Transverse colon (tissue), 4 donors: Measurements from ENCODE around the gene ALDH9A1. TPM values are rescaled to one million over a fixed set of nuclear protein-coding genes. Genes with fewer than 3 reads are reported as not detected.
A peak's percentile ranks its signal among the peaks of the same experiment; 100 is the strongest.

ENCODE experiments used
- DNase-seq: peaks from one replicate; pipeline ENCODE4 v3.0.0-alpha.2; 2019
- H3K27ac ChIP-seq, 4 donors: fragments of 200-600 bp; sonication (generic); 2 replicates each; pipeline ENCODE4 v1.5.1; 2016 to 2018; ENCODE audit warnings: inconsistent platforms in 4 of 4
- H3K27me3 ChIP-seq: fragments of 200-600 bp; sonication (generic); 2 replicates; pipeline ENCODE4 v1.5.1; 2017; ENCODE audit warnings: inconsistent platforms
- H3K36me3 ChIP-seq, 4 donors: fragments of 200-600 bp; sonication (generic); 2 replicates each; pipeline ENCODE4 v1.5.1; 2017 to 2019; ENCODE audit warnings: inconsistent platforms in 4 of 4
- H3K4me1 ChIP-seq, 4 donors: fragments of 200-600 bp; sonication (generic); 2 replicates each; pipeline ENCODE4 v1.5.1; 2017 to 2020; ENCODE audit warnings: inconsistent platforms in 4 of 4
- H3K4me3 ChIP-seq, 4 donors: fragments of 200-600 bp; sonication (generic); 1 replicate in 1 of 4; 2 replicates in 3 of 4; pipeline versions ENCODE4 v1.5.1 to v1.6.1; 2017 to 2019; ENCODE audit warnings: inconsistent platforms in 4 of 4
- H3K9me3 ChIP-seq, 2 donors: fragments of 200-600 bp; sonication (generic); 2 replicates each; pipeline ENCODE4 v1.5.1; 2017 to 2019; ENCODE audit warnings: inconsistent platforms in 2 of 2
- CTCF ChIP-seq, 5 experiments: fragments of 200-600 bp in 3 of 5; fragments of 450-650 bp in 2 of 5; sonication (generic) in 3 of 5; IDR thresholded peaks; 1 replicate in 2 of 5; 2 replicates in 3 of 5; pipeline ENCODE4 v1.5.1; 2016 to 2017; ENCODE audit warnings: antibody characterized with exemption in 5 of 5, inconsistent platforms in 3 of 5, mild to moderate bottlenecking in 2 of 5, moderate library complexity in 1 of 5
- EP300 ChIP-seq: sonication (generic); formaldehyde crosslinking; IDR thresholded peaks from one replicate; pipeline ENCODE4 v1.6.1; 2017; ENCODE audit warnings: antibody characterized with exemption, low read depth
- POLR2A ChIP-seq: fragments of 450-650 bp; IDR thresholded peaks from one replicate; pipeline ENCODE4 v1.6.1; 2016; ENCODE audit warnings: antibody characterized with exemption, mild to moderate bottlenecking, moderate library complexity
- POLR2AphosphoS5 ChIP-seq, 3 donors: sonication (generic); formaldehyde crosslinking; IDR thresholded peaks; one replicate each; pipeline ENCODE4 v1.6.1; 2016; ENCODE audit warnings: antibody characterized with exemption in 3 of 3
- WGBS, 2 donors: methylation state at CpG; one replicate each; pipeline ENCODE4 v1.1.5; 2018; ENCODE audit warnings: low coverage in 1 of 2; 5-methylcytosine and 5-hydroxymethylcytosine counted together
- in situ Hi-C, 4 donors: fragments of 200-750 bp; cut with MboI; loops; one replicate each; pipeline versions ENCODE4 v1.15.0 to v1.15.1; 2017; ENCODE audit warnings: low sequenced_read_pairs in 3 of 4, low pct_ligation_motif_present in 1 of 4, low pct_unique_long_range_greater_than_20kb in 1 of 4
- intact Hi-C: fragments of 100-400 bp; cut with DNase I; formaldehyde crosslinking; loops from one replicate; pipeline ENCODE4 v1.15.1; 2023; ENCODE audit warnings: low total_unique reads
- total RNA-seq, 4 donors: library from RNA; depleted of rRNA; stranded (reverse); fragments of >200 nt; gene quantifications; one replicate each; pipeline ENCODE4 v1.1.0, GENCODE V29; 2016

The ALDH9A1 gene
- total RNA-seq, 4 donors from 2014 or later, result 15.3 to 103 (median 59.5) TPM

GRCh38 chr1:165645654-165646366 is 52.6 kb downstream of the ALDH9A1 start:
- H3K9me3 ChIP-seq, result no peaks in the 10 kb centered on the region
- peak overlapping the region; percentile 57 to 78 (median 74) for H3K27ac ChIP-seq
- peak; percentile 88 for DNase-seq
- peaks cover 0 to under 1% (median 0%) of the 10 kb centered on the region in 4 donors for H3K36me3 ChIP-seq
- in situ Hi-C loops, result no loop called here
- no peak for TF ChIP-seq POLR2A
- TF ChIP-seq CTCF (IDR thresholded peaks at IDR 0.05), result peak in 1 of 5 experiments; percentile 14
- peak; percentile 13 for TF ChIP-seq EP300
- peak; percentile 18 to 77 (median 47) for TF ChIP-seq POLR2AphosphoS5 (IDR thresholded peaks at IDR 0.05)
- no peak overlapping the region for H3K4me3 ChIP-seq
- peaks cover 19 to 63% (median 42%) of the 10 kb centered on the region in 4 donors for H3K4me1 ChIP-seq
- intact Hi-C loops, result loop anchor here (10.0 kb wide), 1 partner anchor 49 kb away; the partner anchor contains the start of gene ALDH9A1
- H3K27me3 ChIP-seq, result no peaks in the 10 kb centered on the region
- 50 to 52% methylated on average over 3 to 8 of the region's 8 CpGs for WGBS, 2 donors

- Histone ChIP-seq H3K4me1 (peaks cover 19 to 63% (median 42%) of the 10 kb centered on the region in 4 donors), H3K4me3 (no peak overlapping the region), H3K9me3 (no peaks in the 10 kb centered on the region), H3K27ac (peak overlapping the region; percentile 57 to 78 (median 74)), H3K36me3 (no peaks in the 10 kb centered on the region), H3K27me3 (no peaks in the 10 kb centered on the region)
- no peak for DNase-seq
- intact Hi-C loops, result loop anchor here (10.0 kb wide), 1 partner anchor 51 kb away; the partner anchor contains the start of gene ALDH9A1
- no peak for TF ChIP-seq CTCF (IDR thresholded peaks at IDR 0.05)
- TF ChIP-seq EP300, result no peak
- TF ChIP-seq POLR2AphosphoS5 (IDR thresholded peaks at IDR 0.05), result no peak
- no peak for TF ChIP-seq POLR2A
- WGBS, 2 donors, result 57 to 67% methylated on average over 1 to 2 of the region's 2 CpGs
- in situ Hi-C loops, result no loop called here
These were observed 54.2 kb downstream of the ALDH9A1 start for GRCh38 chr1:165644064-165644735.

- Histone ChIP-seq H3K4me1 (peaks cover 13 to 63% (median 43%) of the 10 kb centered on the region in 4 donors), H3K4me3 (no peak overlapping the region), H3K9me3 (no peaks in the 10 kb centered on the region), H3K27ac (no peak overlapping the region), H3K36me3 (no peaks in the 10 kb centered on the region), H3K27me3 (no peaks in the 10 kb centered on the region)
- TF ChIP-seq POLR2AphosphoS5 (IDR thresholded peaks at IDR 0.05) (no peak), CTCF (IDR thresholded peaks at IDR 0.05) (no peak), POLR2A (no peak), EP300 (no peak)
- intact Hi-C loops (loop anchor here (10.0 kb wide), 1 partner anchor 53 kb away; the partner anchor contains the start of gene ALDH9A1), in situ Hi-C loops (no loop called here)
- 75 to 78% methylated on average over 2 of the region's 2 CpGs for WGBS, 2 donors
- DNase-seq, result no peak
These were observed 57.0 kb downstream of the ALDH9A1 start for GRCh38 chr1:165641231-165641987.
